Nephron progenitor cell (in vitro differentiated cells): ENCODE measurements around the gene TGM5.

Source experiments
- DNase-seq: peaks from one replicate; pipeline ENCODE4 v3.0.0; 2021
- H3K27ac Mint-ChIP-seq: 2 replicates; pipeline ENCODE4 v1.8.0; 2021; ENCODE audit warnings: mild to moderate bottlenecking, moderate library complexity, mixed read lengths
- H3K27me3 Mint-ChIP-seq: 2 replicates; pipeline ENCODE4 v1.8.0; 2021; ENCODE audit warnings: mild to moderate bottlenecking, low read depth, mixed read lengths; ENCODE audit not compliant: poor library complexity
- H3K36me3 Mint-ChIP-seq: 2 replicates; pipeline ENCODE4 v1.8.0; 2021; ENCODE audit warnings: low read depth, mixed read lengths
- H3K4me1 Mint-ChIP-seq: 2 replicates; pipeline ENCODE4 v1.8.0; 2021; ENCODE audit warnings: mixed read lengths
- H3K4me3 Mint-ChIP-seq: 2 replicates; pipeline ENCODE4 v1.8.0; 2021; ENCODE audit warnings: mild to moderate bottlenecking, moderate library complexity, mixed read lengths
- H3K9me3 Mint-ChIP-seq: 2 replicates; pipeline ENCODE4 v1.8.0; 2021; ENCODE audit warnings: mild to moderate bottlenecking, moderate library complexity, mixed read lengths
- CTCF ChIP-seq: fragments of 200-600 bp; sonication (generic); IDR thresholded peaks from 2 replicates; pipeline ENCODE4 v1.5.0; 2021; ENCODE audit warnings: antibody characterized with exemption

Gene TGM5

GRCh38 chr15:43278869-43279268 lies 12.1 kb upstream of the TGM5 start:
- peak overlapping the region; percentile 49 for H3K27ac Mint-ChIP-seq
- H3K4me3 Mint-ChIP-seq: no peak overlapping the region
- peaks cover 21% of the 10 kb centered on the region for H3K27me3 Mint-ChIP-seq
- H3K4me1 Mint-ChIP-seq: peaks cover under 1% of the 10 kb centered on the region
- TF ChIP-seq CTCF: no peak
- H3K9me3 Mint-ChIP-seq: no peaks in the 10 kb centered on the region
- no peak for DNase-seq
- no peaks in the 10 kb centered on the region for H3K36me3 Mint-ChIP-seq

- no peaks in the 10 kb centered on the region for H3K9me3 Mint-ChIP-seq
- no peak for DNase-seq
- no peaks in the 10 kb centered on the region for H3K36me3 Mint-ChIP-seq
- H3K4me3 Mint-ChIP-seq: no peak overlapping the region
- no peak for TF ChIP-seq CTCF
- H3K4me1 Mint-ChIP-seq: no peaks in the 10 kb centered on the region
- H3K27me3 Mint-ChIP-seq: peaks cover 25% of the 10 kb centered on the region
- no peak overlapping the region for H3K27ac Mint-ChIP-seq
Measured at GRCh38 chr15:43277901-43278300, 11.2 kb upstream of the TGM5 start.

- H3K9me3 Mint-ChIP-seq: peaks cover 3% of the 10 kb centered on the region
- no peak for TF ChIP-seq CTCF
- no peaks in the 10 kb centered on the region for H3K36me3 Mint-ChIP-seq
- H3K27me3 Mint-ChIP-seq: peaks cover 25% of the 10 kb centered on the region
- no peaks in the 10 kb centered on the region for H3K4me1 Mint-ChIP-seq
- H3K4me3 Mint-ChIP-seq: no peak overlapping the region
- no peak overlapping the region for H3K27ac Mint-ChIP-seq
- no peak for DNase-seq
Measured at GRCh38 chr15:43277231-43277823, 10.6 kb upstream of the TGM5 start.

- Mint-ChIP-seq H3K9me3 (peaks cover 9% of the 10 kb centered on the region), H3K4me1 (no peaks in the 10 kb centered on the region), H3K4me3 (no peak overlapping the region), H3K36me3 (no peaks in the 10 kb centered on the region), H3K27me3 (peaks cover 25% of the 10 kb centered on the region), H3K27ac (no peak overlapping the region)
- TF ChIP-seq CTCF: no peak
- no peak for DNase-seq
Measured at GRCh38 chr15:43276563-43277200, 10.0 kb upstream of the TGM5 start.

DNA sequence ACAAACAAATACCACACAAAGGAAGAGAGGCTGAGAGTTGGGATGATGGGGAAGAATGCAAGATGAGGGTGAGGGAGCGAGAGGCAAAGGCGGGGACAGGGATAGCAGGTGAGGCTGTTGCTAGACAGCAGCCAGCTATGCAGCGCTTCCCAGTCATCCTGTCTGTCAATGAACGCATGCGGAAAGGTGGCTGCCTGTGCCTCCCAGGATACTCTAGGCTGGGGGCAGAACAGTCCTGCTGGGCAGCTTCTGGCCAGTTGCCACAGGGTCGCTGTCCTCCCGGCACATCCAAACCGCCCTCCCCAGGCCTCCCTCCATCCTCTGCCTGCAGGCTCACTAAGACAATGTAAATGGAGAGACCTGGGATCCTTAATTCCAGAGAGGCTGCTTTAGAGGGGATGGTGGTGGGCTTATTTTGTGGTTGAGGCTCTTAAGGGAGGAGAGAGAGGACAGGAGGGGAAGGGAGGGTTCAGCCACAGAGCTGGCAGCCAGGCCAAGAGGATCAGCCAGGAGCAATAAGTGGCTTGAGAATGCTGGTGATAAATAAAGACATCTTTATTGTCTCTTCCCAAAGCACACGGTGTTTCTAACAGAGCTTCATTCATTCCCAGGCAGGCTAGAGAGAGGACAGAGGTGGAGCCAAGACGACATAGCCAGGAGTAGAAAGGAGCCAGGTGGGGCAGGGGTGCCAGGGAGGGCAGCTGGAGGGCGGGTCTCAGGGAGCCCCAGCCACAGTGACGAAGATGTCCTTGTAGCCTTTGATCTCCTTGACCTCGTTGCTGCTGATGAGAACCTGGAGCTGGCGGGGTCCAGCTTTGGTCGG lies 9.2 kb upstream of the TGM5 start:
- Mint-ChIP-seq H3K4me1 (no peaks in the 10 kb centered on the region), H3K27me3 (peaks cover 27% of the 10 kb centered on the region), H3K4me3 (no peak overlapping the region), H3K27ac (no peak overlapping the region), H3K36me3 (no peaks in the 10 kb centered on the region), H3K9me3 (peaks cover 10% of the 10 kb centered on the region)
- TF ChIP-seq CTCF: no peak
- DNase-seq: no peak
